Smooth muscle cell of the umbilical artery (primary cell): Measurements from ENCODE around the gene CASZ1. TPM values are rescaled to one million over a fixed set of nuclear protein-coding genes. Genes with fewer than 3 reads are reported as not detected.

ENCODE experiments used
- total RNA-seq: library from RNA; depleted of rRNA; stranded (reverse); fragments of >200 nt; gene quantifications from 2 replicates; pipeline ENCODE4 v1.2.3, GENCODE V29; 2014

CASZ1 gene
- total RNA-seq: under 0.01 and 0.46 TPM in 2 replicates

GRCh38 chr1:10796029-10796944 lies at the start of gene CASZ1:
Gene CASZ1, minus strand, starts transcription at chr1:10796646. Its CDS starts 102,757 bp downstream, at chr1:10693889.

Other genes with a start within 250 kb of the CASZ1 start
- 90.0 and 130 TPM in 2 replicates for gene TARDBP, start 216.0 kb upstream of the CASZ1 start, total RNA-seq